PC-3 (cell line): ENCODE data around the gene TLE5. TPM values are rescaled to one million over a fixed set of nuclear protein-coding genes. Genes with fewer than 3 reads are reported as not detected.

Source experiments
- ATAC-seq: fragments of 200-7000 bp; cut with Tn5 transposase; 2 replicates; pipeline ENCODE4 v1.9.1; 2020; ENCODE audit warnings: mild to moderate bottlenecking, moderate library complexity
- BruUV-seq: library from RNA; stranded (reverse); fragments of 400-500 nt; replicated peaks from 2 replicates; lab custom pipeline; 2021; lab: Mats Ljungman, UMichigan
- CTCF ChIA-PET: fragments of 300-600 bp; sonication (Branson Sonifier 250); formaldehyde crosslinking; loops from one replicate; lab custom pipeline; 2022; ENCODE audit warnings: antibody characterized with exemption; lab: Charles Lee
- POLR2A ChIA-PET: fragments of 300-600 bp; sonication (Branson Sonifier 250); formaldehyde crosslinking; loops from one replicate; lab custom pipeline; 2022; ENCODE audit warnings: antibody characterized with exemption; ENCODE audit not compliant: unreplicated experiment; lab: Charles Lee
- DNase-seq: peaks from one replicate; pipeline ENCODE4 v3.0.0-alpha.2; 2015
- H2AFZ ChIP-seq: fragments of 300-600 bp; sonication (generic); 2 replicates; pipeline ENCODE4 v1.6.0; 2016; ENCODE audit warnings: antibody characterized with exemption, low read length
- H3F3A ChIP-seq: fragments of 300-600 bp; sonication (generic); one replicate; pipeline ENCODE4 v1.6.0; 2017; ENCODE audit warnings: antibody characterized with exemption, low read length, control low read depth, mild to moderate bottlenecking; ENCODE audit not compliant: unreplicated experiment
- H3K27ac ChIP-seq: fragments of 300-600 bp; sonication (generic); 2 replicates; pipeline ENCODE4 v1.5.1; 2016; ENCODE audit warnings: mild to moderate bottlenecking, low read length
- H3K27me3 ChIP-seq: fragments of 300-600 bp; sonication (generic); 2 replicates; pipeline ENCODE4 v1.6.1; 2016; ENCODE audit warnings: low read length, mixed read lengths
- H3K36me3 ChIP-seq: fragments of 300-600 bp; sonication (generic); 2 replicates; pipeline ENCODE4 v1.6.1; 2016; ENCODE audit warnings: low read depth, mixed run types, low read length, mixed read lengths
- H3K4me1 ChIP-seq: fragments of 300-600 bp; sonication (generic); 2 replicates; pipeline ENCODE4 v1.5.1; 2016; ENCODE audit warnings: low read length; ENCODE audit not compliant: insufficient read depth
- H3K4me2 ChIP-seq: fragments of 300-600 bp; sonication (generic); 2 replicates; pipeline ENCODE4 v1.6.0; 2016; ENCODE audit warnings: low read length
- H3K4me3 ChIP-seq: fragments of 300-600 bp; sonication (generic); 2 replicates; pipeline ENCODE4 v1.5.1; 2016; ENCODE audit warnings: mild to moderate bottlenecking, low read length, mixed read lengths
- H3K79me2 ChIP-seq: fragments of 300-600 bp; sonication (generic); 2 replicates; pipeline ENCODE4 v1.6.1; 2017; ENCODE audit warnings: low read length, mixed read lengths
- H3K9ac ChIP-seq: fragments of 300-600 bp; sonication (generic); 2 replicates; pipeline ENCODE4 v1.6.0; 2016; ENCODE audit warnings: mild to moderate bottlenecking, low read length
- H3K9me2 ChIP-seq: fragments of 300-600 bp; sonication (generic); replicated peaks from 2 replicates; pipeline ENCODE4 v1.6.1; 2016; ENCODE audit warnings: mixed run types, low read length, mixed read lengths
- H3K9me3 ChIP-seq: fragments of 300-600 bp; sonication (generic); 2 replicates; pipeline ENCODE4 v1.6.1; 2016; ENCODE audit warnings: low read length, mixed read lengths
- H4K20me1 ChIP-seq: fragments of 300-600 bp; sonication (generic); 2 replicates; pipeline ENCODE4 v1.6.1; 2016; ENCODE audit warnings: low read length, mixed read lengths
- EZH2 ChIP-seq: fragments of 300-600 bp; sonication (generic); IDR thresholded peaks from one replicate; pipeline ENCODE4 v1.6.1; 2017; ENCODE audit warnings: antibody characterized with exemption, mild to moderate bottlenecking, low read length; ENCODE audit not compliant: unreplicated experiment
- EZH2phosphoT487 ChIP-seq: fragments of 300-600 bp; sonication (generic); IDR thresholded peaks from 2 replicates; pipeline ENCODE4 v1.6.1; 2018; ENCODE audit warnings: mild to moderate bottlenecking, antibody characterized with exemption, low read length, borderline replicate concordance
- intact Hi-C: fragments of 100-400 bp; cut with micrococcal nuclease; formaldehyde crosslinking; loops from 2 replicates; pipeline ENCODE4 v1.9.0; 2023
- total RNA-seq: library from RNA; depleted of rRNA; stranded (reverse); fragments of >200 nt; gene quantifications from 2 replicates; pipeline ENCODE4 v1.2.3, GENCODE V29; 2014
- TF ChIP-seq, protein P1 (sequence below): fragments of 300-600 bp; sonication (generic); conservative IDR thresholded peaks from 2 replicates; pipeline ENCODE4 v1.5.1; 2017; ENCODE audit warnings: antibody characterized with exemption, low read depth, mild to moderate bottlenecking, low read length

TLE5 gene
- total RNA-seq, 1 experiment from 2014 or later = 351 TPM

DNA sequence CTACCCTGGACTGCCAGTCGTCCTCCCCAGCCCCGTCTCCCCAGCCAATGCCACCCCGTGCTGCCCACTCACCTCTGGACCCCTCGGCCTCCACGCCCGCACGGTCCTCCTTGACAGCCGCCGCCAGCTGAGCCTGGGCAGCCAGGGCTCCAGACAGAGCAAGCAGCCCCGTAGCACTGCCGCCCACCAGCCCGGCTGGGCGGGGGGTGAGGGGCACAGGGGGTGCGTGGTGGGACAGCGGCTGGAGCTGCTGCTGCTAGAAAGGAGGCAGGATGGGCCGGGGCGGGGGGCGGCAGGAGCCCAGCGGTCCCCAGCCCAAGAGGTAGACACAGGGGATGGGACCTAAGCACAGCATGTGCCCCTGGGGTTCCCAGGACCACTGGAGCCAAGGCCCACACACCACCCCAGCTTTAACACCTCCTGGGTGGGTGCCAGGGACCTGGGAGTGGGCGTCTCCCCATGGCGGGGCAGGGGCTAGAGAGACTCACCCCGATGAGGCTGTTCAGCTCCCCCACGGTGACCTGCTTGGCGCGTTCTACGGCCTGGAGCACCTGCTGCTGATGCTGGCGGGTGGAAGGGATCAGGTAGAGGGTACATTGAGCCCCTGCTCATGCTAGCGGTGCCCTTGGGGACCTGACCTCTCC lies 43.0 kb downstream of the TLE5 start:
- no peaks in the 10 kb centered on the region for H3K4me1 ChIP-seq
- ATAC-seq = no peak
- no peaks in the 10 kb centered on the region for H3K27me3 ChIP-seq
- no peak overlapping the region for H3K4me3 ChIP-seq
- no peak overlapping the region for H3K4me2 ChIP-seq
- intact Hi-C loops = no loop called here
- no peaks in the 10 kb centered on the region for H3K9me3 ChIP-seq
- ChIA-PET POLR2A (no interaction called here), CTCF (no interaction called here)
- H3F3A ChIP-seq = no peaks in the 10 kb centered on the region
- H3K36me3 ChIP-seq = no peaks in the 10 kb centered on the region
- TF ChIP-seq EZH2phosphoT487 (no peak), EZH2 (no peak)
- H3K79me2 ChIP-seq = no peaks in the 10 kb centered on the region
- no TSS peak for BruUV-seq
- no peak overlapping the region for H3K27ac ChIP-seq
- H3K9me2 ChIP-seq = no peaks in the 10 kb centered on the region
- DNase-seq = no peak
- H4K20me1 ChIP-seq = no peaks in the 10 kb centered on the region
- no peak overlapping the region for H2AFZ ChIP-seq
- H3K9ac ChIP-seq = no peak overlapping the region

DNA sequence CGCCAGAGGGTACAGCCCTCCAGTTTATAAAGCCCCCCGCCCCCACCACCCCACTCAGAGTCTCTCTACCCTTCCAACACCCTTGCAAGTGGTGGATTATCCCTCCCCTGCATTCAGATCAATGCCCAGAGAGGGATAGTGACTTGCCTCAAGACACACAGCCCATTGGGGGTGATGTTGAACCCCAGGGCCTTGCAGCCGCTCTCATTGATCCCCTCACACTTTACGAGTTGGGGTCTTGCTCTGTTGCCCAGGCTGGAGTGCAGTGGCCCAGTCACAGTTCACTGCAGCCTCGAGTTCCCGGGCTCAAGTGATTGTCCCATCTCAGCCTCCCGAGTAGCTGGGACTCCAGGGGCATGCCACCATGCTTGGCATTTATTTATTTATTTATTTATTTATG lies 44.4 kb downstream of the TLE5 start:
- no peak for TF ChIP-seq EZH2
- TF ChIP-seq EZH2phosphoT487 = no peak
- TF ChIP-seq, protein P1, sequence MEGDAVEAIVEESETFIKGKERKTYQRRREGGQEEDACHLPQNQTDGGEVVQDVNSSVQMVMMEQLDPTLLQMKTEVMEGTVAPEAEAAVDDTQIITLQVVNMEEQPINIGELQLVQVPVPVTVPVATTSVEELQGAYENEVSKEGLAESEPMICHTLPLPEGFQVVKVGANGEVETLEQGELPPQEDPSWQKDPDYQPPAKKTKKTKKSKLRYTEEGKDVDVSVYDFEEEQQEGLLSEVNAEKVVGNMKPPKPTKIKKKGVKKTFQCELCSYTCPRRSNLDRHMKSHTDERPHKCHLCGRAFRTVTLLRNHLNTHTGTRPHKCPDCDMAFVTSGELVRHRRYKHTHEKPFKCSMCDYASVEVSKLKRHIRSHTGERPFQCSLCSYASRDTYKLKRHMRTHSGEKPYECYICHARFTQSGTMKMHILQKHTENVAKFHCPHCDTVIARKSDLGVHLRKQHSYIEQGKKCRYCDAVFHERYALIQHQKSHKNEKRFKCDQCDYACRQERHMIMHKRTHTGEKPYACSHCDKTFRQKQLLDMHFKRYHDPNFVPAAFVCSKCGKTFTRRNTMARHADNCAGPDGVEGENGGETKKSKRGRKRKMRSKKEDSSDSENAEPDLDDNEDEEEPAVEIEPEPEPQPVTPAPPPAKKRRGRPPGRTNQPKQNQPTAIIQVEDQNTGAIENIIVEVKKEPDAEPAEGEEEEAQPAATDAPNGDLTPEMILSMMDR = no peak
- no TSS peak for BruUV-seq
- DNase-seq (no peak), ATAC-seq (no peak)
- Histone ChIP-seq H2AFZ (no peak overlapping the region), H3K79me2 (no peaks in the 10 kb centered on the region), H3K4me3 (no peak overlapping the region), H3K27ac (no peak overlapping the region), H3K9me3 (no peaks in the 10 kb centered on the region), H3K4me1 (no peaks in the 10 kb centered on the region), H3K36me3 (no peaks in the 10 kb centered on the region), H3K9me2 (no peaks in the 10 kb centered on the region), H3K4me2 (no peak overlapping the region), H3K9ac (no peak overlapping the region), H3F3A (no peaks in the 10 kb centered on the region), H3K27me3 (no peaks in the 10 kb centered on the region), H4K20me1 (no peaks in the 10 kb centered on the region)
- ChIA-PET CTCF (no interaction called here), POLR2A (no interaction called here)
- intact Hi-C loops = no loop called here

DNA sequence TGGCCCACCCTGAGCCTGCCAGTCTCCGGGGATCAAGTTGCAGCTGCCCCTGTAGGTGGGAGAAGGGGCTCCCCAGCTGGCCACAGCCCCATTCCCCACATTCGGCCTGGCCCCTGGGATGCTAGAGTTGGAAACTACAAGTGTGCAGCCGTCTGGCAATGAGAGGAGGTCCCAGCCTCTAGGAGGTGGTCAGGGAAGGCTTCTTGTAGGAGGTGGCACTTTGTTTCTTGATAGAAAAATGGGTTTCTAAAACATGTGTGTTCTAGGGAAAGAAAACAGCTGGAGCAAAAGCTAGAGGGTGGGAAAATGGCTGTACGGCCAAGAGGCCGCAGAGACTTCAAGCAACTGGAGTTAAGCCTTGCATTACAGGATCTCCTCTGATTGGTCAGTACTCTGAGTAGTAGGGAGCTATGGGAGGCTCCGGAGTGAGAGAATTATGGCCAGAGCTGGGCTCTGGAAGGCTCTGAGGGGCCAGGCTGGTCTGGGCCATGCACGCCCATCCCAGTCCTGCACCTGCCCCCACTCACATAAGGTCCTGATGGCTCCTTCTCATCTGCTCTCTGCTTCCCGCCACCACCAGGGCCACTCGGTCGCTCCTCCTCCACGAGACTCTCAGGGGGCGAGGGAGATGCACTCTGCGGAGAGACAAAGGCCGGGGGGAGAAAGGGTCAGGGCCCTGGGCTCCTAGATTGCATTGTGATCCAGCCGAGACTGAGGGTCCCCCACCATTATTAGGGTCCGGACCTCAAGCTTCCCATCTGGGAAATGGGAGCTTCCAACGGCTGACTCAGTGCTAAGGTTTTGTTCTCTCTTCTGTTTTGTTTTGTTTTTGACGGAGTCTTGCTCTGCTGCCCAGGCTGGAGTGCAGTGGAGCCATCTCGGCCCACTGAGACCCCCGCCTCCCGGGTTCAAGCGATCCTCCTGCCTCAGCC lies 46.9 kb downstream of the TLE5 start:
- Histone ChIP-seq H3K9me2 (no peaks in the 10 kb centered on the region), H2AFZ (no peak overlapping the region), H3K36me3 (no peaks in the 10 kb centered on the region), H3K4me1 (no peaks in the 10 kb centered on the region), H3F3A (no peaks in the 10 kb centered on the region), H3K4me3 (no peak overlapping the region), H3K79me2 (no peaks in the 10 kb centered on the region), H3K9ac (no peak overlapping the region), H3K4me2 (no peak overlapping the region), H3K27me3 (no peaks in the 10 kb centered on the region), H3K9me3 (no peaks in the 10 kb centered on the region), H4K20me1 (no peaks in the 10 kb centered on the region), H3K27ac (no peak overlapping the region)
- BruUV-seq = no TSS peak
- CTCF ChIA-PET = no interaction called here
- no peak for ATAC-seq
- no peak for DNase-seq
- TF ChIP-seq EZH2phosphoT487 (no peak), EZH2 (no peak)
- TF ChIP-seq, protein P1 = no peak
- POLR2A ChIA-PET = no interaction called here
- intact Hi-C loops = no loop called here
